ENCODE measurements around the gene TMPRSS3. TPM values are rescaled to one million over a fixed set of nuclear protein-coding genes. Genes with fewer than 3 reads are reported as not detected.

TMPRSS3 gene
- polyA plus RNA-seq, 1 experiment = not detected

GRCh38 chr21:42379426-42380215 is 16.2 kb downstream of the TMPRSS3 start:
- no peak for TF ChIP-seq CTCF (IDR thresholded peaks at IDR 0.05; ENCODE audit: insufficient read depth, low read depth, low read length)
- Histone ChIP-seq H3K36me3 (ENCODE audit: control insufficient read depth, insufficient read depth, low read length) (no peaks in the 10 kb centered on the region), H3K4me3 (ENCODE audit: low read depth, low read length) (no peak overlapping the region), H3K27me3 (ENCODE audit: control insufficient read depth, insufficient read depth, low read length) (no peaks in the 10 kb centered on the region)
- CTCF ChIA-PET = interaction anchor here (1.5 kb wide), 1 partner anchor 17 kb away, joined by 3 read pairs; no protein-coding TSS in a partner anchor
- POLR2A ChIA-PET = no interaction called here
- no peak for DNase-seq (ENCODE audit: low read depth)

GRCh38 chr21:42378418-42378817 is 17.4 kb downstream of the TMPRSS3 start:
- Histone ChIP-seq H3K4me3 (ENCODE audit: low read depth, low read length) (no peak overlapping the region), H3K36me3 (ENCODE audit: control insufficient read depth, insufficient read depth, low read length) (no peaks in the 10 kb centered on the region), H3K27me3 (ENCODE audit: control insufficient read depth, insufficient read depth, low read length) (no peaks in the 10 kb centered on the region)
- CTCF ChIA-PET = interaction anchor here (1.5 kb wide), 1 partner anchor 16 kb away, joined by 3 read pairs; no protein-coding TSS in a partner anchor
- POLR2A ChIA-PET = no interaction called here
- no peak for TF ChIP-seq CTCF (IDR thresholded peaks at IDR 0.05; ENCODE audit: insufficient read depth, low read depth, low read length)
- no peak for DNase-seq (ENCODE audit: low read depth)

- no peak for TF ChIP-seq CTCF (IDR thresholded peaks at IDR 0.05; ENCODE audit: insufficient read depth, low read depth, low read length)
- POLR2A ChIA-PET = no interaction called here
- no peak for DNase-seq (ENCODE audit: low read depth)
- Histone ChIP-seq H3K36me3 (ENCODE audit: control insufficient read depth, insufficient read depth, low read length) (no peaks in the 10 kb centered on the region), H3K4me3 (ENCODE audit: low read depth, low read length) (no peak overlapping the region), H3K27me3 (ENCODE audit: control insufficient read depth, insufficient read depth, low read length) (no peaks in the 10 kb centered on the region)
- CTCF ChIA-PET = interaction anchor here (1.5 kb wide), 1 partner anchor 16 kb away, joined by 3 read pairs; no protein-coding TSS in a partner anchor
Measured at GRCh38 chr21:42377951-42378340, 17.9 kb downstream of the TMPRSS3 start.

- POLR2A ChIA-PET = no interaction called here
- H3K27me3 ChIP-seq (ENCODE audit: control insufficient read depth, insufficient read depth, low read length) = no peaks in the 10 kb centered on the region
- no peaks in the 10 kb centered on the region for H3K36me3 ChIP-seq (ENCODE audit: control insufficient read depth, insufficient read depth, low read length)
- CTCF ChIA-PET = no interaction called here
- DNase-seq (ENCODE audit: low read depth) = no peak
- no peak for TF ChIP-seq CTCF (IDR thresholded peaks at IDR 0.05; ENCODE audit: insufficient read depth, low read depth, low read length)
- H3K4me3 ChIP-seq (ENCODE audit: low read depth, low read length) = no peak overlapping the region
Measured at GRCh38 chr21:42377211-42377950, 18.5 kb downstream of the TMPRSS3 start.

- ChIA-PET CTCF (no interaction called here), POLR2A (no interaction called here)
- H3K36me3 ChIP-seq (ENCODE audit: control insufficient read depth, insufficient read depth, low read length) = no peaks in the 10 kb centered on the region
- no peaks in the 10 kb centered on the region for H3K27me3 ChIP-seq (ENCODE audit: control insufficient read depth, insufficient read depth, low read length)
- H3K4me3 ChIP-seq (ENCODE audit: low read depth, low read length) = no peak overlapping the region
- no peak for TF ChIP-seq CTCF (IDR thresholded peaks at IDR 0.05; ENCODE audit: insufficient read depth, low read depth, low read length)
- DNase-seq (ENCODE audit: low read depth) = no peak
Measured at GRCh38 chr21:42376338-42376982, 19.4 kb downstream of the TMPRSS3 start.

Measured in BJ (cell line).